AG04450 (cell line): Measurements from ENCODE around the gene PFKP. TPM values are rescaled to one million over a fixed set of nuclear protein-coding genes. Genes with fewer than 3 reads are reported as not detected.

Experiments used
- CTCF ChIA-PET: fragments of 300-600, 350-600 bp; formaldehyde crosslinking; extraction: SDS; loops from one replicate; lab custom pipeline; 2022; ENCODE audit warnings: antibody characterized with exemption, inconsistent platforms; lab: Charles Lee
- POLR2A ChIA-PET: fragments of 350-600 bp; formaldehyde crosslinking; extraction: SDS; loops from one replicate; lab custom pipeline; 2021; ENCODE audit warnings: antibody characterized with exemption, inconsistent platforms; lab: Yijun Ruan, JAX
- DNase-seq: peaks from one replicate; pipeline ENCODE4 v3.0.0-alpha.2; 2011; ENCODE audit warnings: low read depth, low spot score
- H3K27ac ChIP-seq: one replicate; pipeline ENCODE4 v1.5.1; 2012; ENCODE audit warnings: low read depth, low read length, control low read depth
- H3K27me3 ChIP-seq: one replicate; pipeline ENCODE4 v1.6.0; 2012; ENCODE audit warnings: low read length; ENCODE audit not compliant: control insufficient read depth, insufficient read depth
- H3K4me3 ChIP-seq: 2 replicates; pipeline ENCODE4 v1.5.1; 2011; ENCODE audit warnings: mild to moderate bottlenecking, low read depth, low read length, control low read depth
- H3K9me3 ChIP-seq: 2 replicates; pipeline ENCODE4 v1.5.1; 2012; ENCODE audit warnings: low read length; ENCODE audit not compliant: control insufficient read depth, insufficient read depth
- polyA plus RNA-seq: library from polyadenylated mRNA; depleted of rRNA; stranded (reverse); fragments of >200 nt; gene quantifications from 2 replicates; pipeline ENCODE4 v1.2.3, GENCODE V29; 2011
- TF ChIP-seq, protein P1 (sequence below): IDR thresholded peaks from 2 replicates; pipeline ENCODE4 v1.5.1; 2011; ENCODE audit warnings: low read depth, low read length, control low read depth, inconsistent platforms

Gene PFKP
- polyA plus RNA-seq, 1 experiment, result 122 TPM

DNA sequence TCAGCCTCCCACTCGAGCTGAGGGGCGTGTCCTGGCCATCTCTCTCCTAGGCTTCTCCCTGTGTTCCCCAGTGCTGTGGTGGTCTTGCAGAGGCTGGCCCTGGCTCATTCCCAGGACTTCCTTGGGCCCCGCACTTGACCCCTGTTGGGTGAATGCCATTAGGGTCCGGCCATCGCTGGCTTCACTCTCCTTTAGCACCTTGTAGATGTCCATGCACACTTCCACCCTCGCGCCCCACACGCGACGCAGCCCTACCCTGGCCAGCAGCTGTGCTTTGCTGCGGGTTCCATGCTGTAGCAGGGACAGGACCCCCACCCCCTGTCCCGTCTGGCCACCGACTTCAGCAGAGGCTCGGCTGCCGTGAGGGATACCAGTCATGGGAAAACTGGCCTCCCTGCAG lies 58.9 kb downstream of the PFKP start:
- no peaks in the 10 kb centered on the region for H3K27me3 ChIP-seq
- TF ChIP-seq, protein P1, sequence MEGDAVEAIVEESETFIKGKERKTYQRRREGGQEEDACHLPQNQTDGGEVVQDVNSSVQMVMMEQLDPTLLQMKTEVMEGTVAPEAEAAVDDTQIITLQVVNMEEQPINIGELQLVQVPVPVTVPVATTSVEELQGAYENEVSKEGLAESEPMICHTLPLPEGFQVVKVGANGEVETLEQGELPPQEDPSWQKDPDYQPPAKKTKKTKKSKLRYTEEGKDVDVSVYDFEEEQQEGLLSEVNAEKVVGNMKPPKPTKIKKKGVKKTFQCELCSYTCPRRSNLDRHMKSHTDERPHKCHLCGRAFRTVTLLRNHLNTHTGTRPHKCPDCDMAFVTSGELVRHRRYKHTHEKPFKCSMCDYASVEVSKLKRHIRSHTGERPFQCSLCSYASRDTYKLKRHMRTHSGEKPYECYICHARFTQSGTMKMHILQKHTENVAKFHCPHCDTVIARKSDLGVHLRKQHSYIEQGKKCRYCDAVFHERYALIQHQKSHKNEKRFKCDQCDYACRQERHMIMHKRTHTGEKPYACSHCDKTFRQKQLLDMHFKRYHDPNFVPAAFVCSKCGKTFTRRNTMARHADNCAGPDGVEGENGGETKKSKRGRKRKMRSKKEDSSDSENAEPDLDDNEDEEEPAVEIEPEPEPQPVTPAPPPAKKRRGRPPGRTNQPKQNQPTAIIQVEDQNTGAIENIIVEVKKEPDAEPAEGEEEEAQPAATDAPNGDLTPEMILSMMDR, result no peak
- peaks cover 20% of the 10 kb centered on the region for H3K9me3 ChIP-seq
- H3K4me3 ChIP-seq, result no peak overlapping the region
- H3K27ac ChIP-seq, result no peak overlapping the region
- ChIA-PET CTCF (no interaction called here), POLR2A (no interaction called here)
- DNase-seq, result no peak

DNA sequence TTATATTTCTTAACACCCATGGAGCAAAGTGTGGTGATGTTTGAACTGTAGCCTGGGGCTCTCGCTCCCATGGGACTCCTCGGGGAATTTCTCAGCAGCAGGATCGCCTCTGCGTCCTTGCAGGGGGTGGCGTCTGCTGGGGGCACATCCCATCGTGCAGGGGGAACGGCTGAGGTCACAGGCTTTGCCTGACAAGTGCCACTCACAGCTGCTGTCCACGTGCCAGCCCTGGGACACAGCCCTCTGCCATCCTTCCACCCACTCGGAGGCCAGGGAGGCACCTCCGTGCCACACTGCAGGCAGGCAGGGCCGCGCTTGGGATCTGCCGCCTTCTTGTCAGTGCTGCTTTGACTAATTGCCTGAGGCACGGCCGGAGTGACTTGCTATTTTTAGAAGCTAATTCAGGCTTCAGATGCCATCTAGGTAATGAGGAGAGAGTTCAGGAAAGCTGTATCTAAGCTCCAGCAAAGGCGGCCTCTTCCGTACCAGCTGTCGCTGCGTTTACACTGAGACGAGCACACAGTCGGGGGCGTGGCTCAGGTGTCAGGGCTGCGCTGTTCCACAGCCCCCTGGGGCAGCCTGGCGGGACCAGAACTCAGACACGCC lies 59.5 kb downstream of the PFKP start:
- TF ChIP-seq, protein P1, result no peak
- no peaks in the 10 kb centered on the region for H3K27me3 ChIP-seq
- H3K27ac ChIP-seq, result no peak overlapping the region
- ChIA-PET POLR2A (no interaction called here), CTCF (no interaction called here)
- no peak for DNase-seq
- no peak overlapping the region for H3K4me3 ChIP-seq
- peaks cover 20% of the 10 kb centered on the region for H3K9me3 ChIP-seq

DNA sequence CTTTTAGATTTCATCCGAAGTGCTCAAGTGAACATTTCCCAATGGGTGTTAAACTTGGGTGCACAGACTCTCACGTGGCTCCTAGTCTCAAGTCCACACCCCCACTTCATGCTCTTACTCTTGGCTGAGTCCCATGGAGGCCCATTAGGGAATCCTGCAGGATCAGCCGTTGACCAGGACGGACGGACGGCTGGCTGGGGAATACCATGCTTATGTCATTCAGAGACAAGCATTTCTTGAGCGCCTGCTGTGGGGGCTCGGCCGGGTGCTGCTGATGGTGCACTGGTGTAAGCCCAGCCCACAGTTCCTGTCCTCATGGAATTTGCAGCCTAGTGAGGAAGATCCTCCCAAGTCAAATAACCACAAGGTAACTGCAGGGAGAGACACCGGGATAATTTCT lies 60.6 kb downstream of the PFKP start:
- TF ChIP-seq, protein P1, result no peak
- ChIA-PET CTCF (no interaction called here), POLR2A (no interaction called here)
- no peak overlapping the region for H3K4me3 ChIP-seq
- no peak for DNase-seq
- no peaks in the 10 kb centered on the region for H3K27me3 ChIP-seq
- H3K27ac ChIP-seq, result no peak overlapping the region
- peaks cover 20% of the 10 kb centered on the region for H3K9me3 ChIP-seq

DNA sequence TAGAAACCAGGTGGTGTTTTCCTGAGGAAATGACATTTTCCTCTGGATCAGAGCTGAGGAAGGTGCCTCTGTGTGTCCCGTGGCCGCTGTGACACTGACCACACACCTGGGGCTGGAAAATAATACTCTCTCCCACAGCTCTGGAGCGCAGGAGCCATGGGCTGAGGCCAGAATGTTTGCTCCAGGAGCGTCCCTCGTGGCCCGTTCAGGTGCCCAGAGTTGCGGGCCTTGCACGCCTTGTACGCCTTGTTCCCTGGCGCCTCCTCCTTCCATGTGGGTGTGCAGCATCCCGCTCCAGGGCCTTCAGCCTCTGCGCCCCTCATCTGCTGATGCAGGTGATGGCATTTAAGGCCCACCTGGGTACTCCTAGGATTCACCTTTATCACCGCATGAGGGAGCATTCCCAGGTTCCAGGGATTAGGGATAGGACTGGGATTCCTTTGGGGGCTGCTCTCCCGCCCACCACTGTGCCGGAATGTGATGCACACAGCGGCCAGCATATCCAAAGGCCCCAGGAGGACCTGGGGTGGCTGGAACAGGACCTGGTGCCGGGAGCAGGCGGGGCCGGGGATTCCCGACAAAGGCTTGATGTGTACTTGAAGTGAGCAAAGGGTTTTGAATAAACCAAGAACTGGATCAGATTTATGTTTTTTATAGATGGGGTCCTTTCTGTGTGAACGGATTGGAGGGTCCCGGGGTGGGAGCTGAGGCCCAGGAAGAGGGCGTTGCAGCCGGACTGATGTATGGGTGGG lies 61.2 kb downstream of the PFKP start:
- no peak for DNase-seq
- POLR2A ChIA-PET, result no interaction called here
- CTCF ChIA-PET, result no interaction called here
- Histone ChIP-seq H3K27me3 (no peaks in the 10 kb centered on the region), H3K27ac (no peak overlapping the region), H3K4me3 (no peak overlapping the region), H3K9me3 (peaks cover 20% of the 10 kb centered on the region)
- TF ChIP-seq, protein P1, result no peak

DNA sequence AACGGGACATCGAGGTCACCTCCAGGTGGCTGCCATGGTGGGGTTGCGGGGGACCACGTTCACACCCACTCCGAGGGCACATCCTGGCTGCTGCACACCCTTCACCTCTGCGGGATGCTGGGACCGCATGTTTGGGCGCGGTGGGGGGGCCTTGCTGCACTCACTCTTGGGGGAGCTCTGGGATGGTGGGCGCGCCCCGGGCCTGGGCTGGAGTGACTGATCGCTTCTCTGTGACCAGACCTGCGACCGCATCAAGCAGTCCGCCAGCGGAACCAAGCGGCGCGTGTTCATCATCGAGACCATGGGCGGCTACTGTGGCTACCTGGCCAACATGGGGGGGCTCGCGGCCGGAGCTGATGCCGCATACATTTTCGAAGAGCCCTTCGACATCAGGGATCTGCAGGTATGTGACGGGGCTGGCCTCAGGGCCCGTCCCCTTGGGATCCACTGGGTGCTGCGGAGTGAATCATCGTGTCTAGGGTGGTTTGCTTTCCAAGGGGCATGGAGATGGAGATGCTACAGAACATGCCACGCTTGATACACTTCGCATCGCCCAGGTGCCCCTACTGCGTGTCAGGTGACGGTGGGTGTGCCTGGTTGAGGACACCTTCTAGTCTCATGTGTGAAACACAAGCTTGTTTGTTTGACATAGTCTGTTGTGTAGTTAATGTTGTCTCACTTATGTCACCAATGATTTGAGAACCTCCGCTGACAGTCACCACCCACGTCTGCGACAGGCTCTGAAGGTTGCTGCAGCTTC lies 62.4 kb downstream of the PFKP start:
- Histone ChIP-seq H3K9me3 (peaks cover 20% of the 10 kb centered on the region), H3K27ac (no peak overlapping the region), H3K4me3 (no peak overlapping the region), H3K27me3 (no peaks in the 10 kb centered on the region)
- ChIA-PET POLR2A (no interaction called here), CTCF (no interaction called here)
- TF ChIP-seq, protein P1, result no peak
- no peak for DNase-seq
